Measurements from ENCODE around the gene BCAS3.

DNA sequence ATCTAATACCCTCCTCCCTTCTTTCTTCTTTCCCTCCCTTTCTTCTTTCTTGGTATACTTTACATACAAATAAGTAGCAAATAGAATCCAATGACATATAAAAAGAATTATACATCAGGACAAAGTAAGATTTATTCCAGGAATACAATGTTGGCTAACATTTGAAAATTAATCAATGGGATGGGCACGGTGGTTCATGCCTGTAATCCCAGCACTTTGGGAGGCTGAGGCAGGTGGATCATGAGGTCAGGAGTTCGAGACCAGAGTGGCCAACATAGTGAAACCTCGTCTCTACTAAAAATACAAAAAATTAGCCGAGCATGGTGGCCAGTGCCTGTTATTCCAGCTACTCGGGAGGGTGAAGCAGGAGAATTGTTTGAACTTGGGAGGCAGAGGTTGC, 72.1 kb downstream of the BCAS3 start:
- TF ChIP-seq GATA3 (IDR thresholded peaks at IDR 0.05; ENCODE audit: low read depth, low read length) = no peak
- TF ChIP-seq GATA2 (IDR thresholded peaks at IDR 0.05; ENCODE audit: low read depth, low read length) = no peak

Data from SH-SY5Y (cell line).